CD4-positive, CD25-positive, alpha-beta regulatory T cell (primary cell): ENCODE data around the gene ZNF829. TPM values are rescaled to one million over a fixed set of nuclear protein-coding genes. Genes with fewer than 3 reads are reported as not detected.
A peak's percentile ranks its signal among the peaks of the same experiment; 100 is the strongest.

Source experiments
- ATAC-seq, 2 donors: fragments of 150-1000 bp; cut with Tn5 transposase; one replicate each; pipeline ENCODE4 v1.10.0; 2021; ENCODE audit warnings: low read depth in 2 of 2, moderate number of reproducible peaks in 2 of 2, moderate library complexity in 1 of 2
- DNase-seq, 3 donors: peaks; one replicate each; pipeline versions ENCODE4 v3.0.0 to v3.0.0-alpha.2; 2012 to 2022; ENCODE audit warnings: mixed read lengths in 1 of 3
- H3K27ac ChIP-seq: one replicate; pipeline ENCODE4 v1.7.0; 2013; ENCODE audit warnings: mild to moderate bottlenecking, low read length; ENCODE audit not compliant: insufficient read depth, poor library complexity, severe bottlenecking
- H3K27me3 ChIP-seq: one replicate; pipeline ENCODE4 v1.7.0; 2013; ENCODE audit warnings: low read length; ENCODE audit not compliant: control insufficient read depth, insufficient read depth
- H3K36me3 ChIP-seq: one replicate; pipeline ENCODE4 v1.7.0; 2013; ENCODE audit warnings: mild to moderate bottlenecking, low read length, moderate library complexity; ENCODE audit not compliant: control insufficient read depth, insufficient read depth
- H3K4me1 ChIP-seq: 2 replicates; pipeline ENCODE4 v1.7.0; 2013; ENCODE audit warnings: mild to moderate bottlenecking, low read length; ENCODE audit not compliant: insufficient read depth, control insufficient read depth, poor library complexity, severe bottlenecking
- H3K4me3 ChIP-seq: one replicate; pipeline ENCODE4 v1.7.0; 2013; ENCODE audit warnings: low read depth, mild to moderate bottlenecking, low read length, moderate library complexity
- H3K9me3 ChIP-seq, 2 experiments: 1 replicate in 1 of 2; 2 replicates in 1 of 2; pipeline ENCODE4 v1.7.0; 2013; ENCODE audit warnings: low read length in 2 of 2, mild to moderate bottlenecking in 1 of 2, moderate library complexity in 1 of 2; ENCODE audit not compliant: control insufficient read depth in 2 of 2
- H3K27ac Mint-ChIP-seq, 3 donors: one replicate each; pipeline ENCODE4 v1.8.0; 2020 to 2022; ENCODE audit warnings: mild to moderate bottlenecking in 3 of 3, mixed read lengths in 3 of 3, moderate library complexity in 2 of 3
- H3K27me3 Mint-ChIP-seq: one replicate; pipeline ENCODE4 v1.8.0; 2022; ENCODE audit warnings: mild to moderate bottlenecking, mixed read lengths
- H3K36me3 Mint-ChIP-seq: one replicate; pipeline ENCODE4 v1.8.0; 2020; ENCODE audit warnings: mixed read lengths
- H3K4me1 Mint-ChIP-seq, 4 donors: one replicate each; pipeline ENCODE4 v1.8.0; 2020 to 2022; ENCODE audit warnings: mixed read lengths in 4 of 4, mild to moderate bottlenecking in 1 of 4
- H3K4me3 Mint-ChIP-seq, 4 donors: one replicate each; pipeline ENCODE4 v1.8.0; 2020 to 2022; ENCODE audit warnings: mild to moderate bottlenecking in 4 of 4, mixed read lengths in 4 of 4, moderate library complexity in 3 of 4
- H3K9me3 Mint-ChIP-seq, 7 donors: one replicate each; pipeline ENCODE4 v1.8.0; 2020 to 2022; ENCODE audit warnings: mixed read lengths in 7 of 7, mild to moderate bottlenecking in 3 of 7, moderate library complexity in 2 of 7
- polyA plus RNA-seq, 4 donors: library from polyadenylated mRNA; unstranded; fragments of 300-500 nt; fragmentation: Illumina TruSeq; gene quantifications; one replicate each; pipeline ENCODE4 v1.2.3, GENCODE V29; 2021
- total RNA-seq: library from RNA; stranded (reverse); gene quantifications from one replicate; pipeline ENCODE4 v1.2.3, GENCODE V29; 2022

Gene ZNF829
- total RNA-seq (4.8 TPM), polyA plus RNA-seq (1 to 10 TPM; 2.0 to 4.0 (median 2.3) TPM)

DNA sequence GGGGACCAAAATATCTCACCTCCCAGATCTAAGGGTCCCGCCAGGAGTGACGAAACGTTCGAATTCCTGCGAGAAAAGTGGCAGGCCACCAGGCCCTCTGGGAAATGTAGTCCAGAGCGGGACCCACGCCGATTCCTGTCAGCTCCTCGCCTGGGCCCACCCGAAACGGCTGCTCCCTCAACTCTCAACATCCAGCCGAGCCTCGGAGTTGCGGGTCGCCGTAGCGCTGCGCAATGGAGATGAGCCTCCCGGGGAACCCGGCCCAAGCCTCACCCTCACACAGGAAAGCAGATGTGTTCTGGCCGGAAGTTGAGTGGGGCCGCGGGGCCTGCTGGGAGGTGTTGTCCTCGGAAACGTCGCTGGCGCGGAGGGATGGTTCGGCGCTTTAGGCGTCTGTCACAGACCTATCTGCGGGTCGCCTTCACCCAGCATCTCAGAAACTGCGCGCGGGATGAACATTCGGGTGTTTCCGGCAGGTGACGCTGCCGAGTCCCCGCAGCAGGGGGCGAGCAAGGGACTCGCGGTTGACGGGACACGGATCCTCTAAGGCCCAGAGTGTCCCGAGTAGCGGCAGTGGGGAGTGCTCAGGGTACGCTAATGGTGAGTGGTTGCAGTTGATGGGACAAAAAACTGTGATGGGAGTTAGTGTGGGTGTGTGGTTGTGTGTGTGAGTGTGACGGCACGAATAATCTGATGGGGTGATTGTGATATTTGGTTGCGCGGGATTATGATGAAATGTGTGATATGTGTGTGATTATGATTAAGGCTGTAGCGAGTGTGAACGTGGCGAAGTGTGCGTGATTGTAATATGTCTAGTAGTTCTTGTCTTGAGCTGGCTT is at the start of gene ZNF829, which contains the start of gene ZNF568:
Gene ZNF829, minus strand, starts transcription at position 300 of the 839 bp plus-strand sequence. CDS start 1,124 bp downstream, outside the sequence.
Gene ZNF568, plus strand, starts transcription at position 341 of the 839 bp plus-strand sequence. CDS start 6,439 bp downstream, outside the sequence.
- peak; percentile 96 to 97 for ATAC-seq
- no peaks in the 10 kb centered on the region for H3K27me3 Mint-ChIP-seq
- H3K4me1 Mint-ChIP-seq, result peaks cover 11 to 37% (median 24%) of the 10 kb centered on the region in 4 donors
- H3K9me3 Mint-ChIP-seq, result peaks cover 4 to 27% (median 12%) of the 10 kb centered on the region in 7 donors
- H3K4me3 ChIP-seq, result peak within 1 kb of the TSS; percentile 89
- H3K36me3 ChIP-seq, result peaks cover 38% of the 10 kb centered on the region
- no peaks in the 10 kb centered on the region for H3K27me3 ChIP-seq
- peaks cover 18 to 32% of the 10 kb centered on the region in 2 experiments for H3K9me3 ChIP-seq
- H3K36me3 Mint-ChIP-seq, result peaks cover 45% of the 10 kb centered on the region
- DNase-seq, result peak; percentile 85 to 97 (median 93)
- peaks cover 15% of the 10 kb centered on the region for H3K4me1 ChIP-seq
- peak within 1 kb of the TSS; percentile 92 to 99 (median 93) for H3K4me3 Mint-ChIP-seq
- peak within 1 kb of the TSS; percentile 94 to 100 (median 96) for H3K27ac Mint-ChIP-seq
- peak within 1 kb of the TSS; percentile 88 for H3K27ac ChIP-seq

DNA sequence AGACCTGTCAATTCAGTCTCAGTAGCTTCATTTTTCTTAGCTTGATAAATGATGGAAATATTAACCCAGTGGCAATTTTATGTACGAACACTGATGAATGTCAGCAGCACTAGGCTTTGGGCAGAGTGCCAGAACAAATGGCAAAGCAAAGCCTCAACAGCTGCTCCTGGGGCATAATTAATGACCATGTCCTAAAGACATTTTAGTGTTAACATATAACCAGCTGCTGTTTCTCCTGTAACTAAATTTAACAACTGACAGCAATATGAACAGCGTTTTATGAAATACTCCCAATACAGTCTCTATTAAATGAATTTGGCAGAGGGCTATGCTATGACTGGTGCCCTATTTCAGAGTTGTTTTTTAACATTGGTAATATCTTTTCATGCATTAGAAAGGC is 47.2 kb upstream of the ZNF829 start:
- peaks cover 1 to 42% (median 13%) of the 10 kb centered on the region in 7 donors for H3K9me3 Mint-ChIP-seq
- H3K4me3 Mint-ChIP-seq, result no peak overlapping the region

DNA sequence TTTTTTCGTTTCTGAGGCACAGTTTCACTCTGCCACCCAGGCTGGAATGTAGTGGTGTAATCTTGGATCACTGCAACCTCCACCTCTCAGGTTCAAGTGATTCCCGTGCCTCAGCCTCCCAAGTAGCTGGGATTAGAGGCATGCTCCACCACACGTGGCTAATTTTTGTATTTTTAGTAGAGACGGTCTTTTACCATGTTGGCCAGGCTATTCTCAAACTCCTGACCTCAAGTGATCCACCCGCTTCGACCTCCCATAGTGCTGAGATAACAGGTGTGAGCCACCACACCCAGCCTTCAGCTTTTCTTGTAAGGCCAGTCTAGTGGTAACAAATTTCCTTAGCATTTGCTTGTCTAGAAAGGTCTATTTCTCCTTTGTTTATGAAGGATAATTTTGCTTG is 46.3 kb upstream of the ZNF829 start:
- H3K36me3 ChIP-seq, result no peaks in the 10 kb centered on the region
- ATAC-seq (no peak), DNase-seq (no peak)
- Mint-ChIP-seq H3K9me3 (peaks cover 1 to 50% (median 17%) of the 10 kb centered on the region in 7 donors), H3K4me1 (no peaks in the 10 kb centered on the region), H3K27me3 (no peaks in the 10 kb centered on the region), H3K4me3 (no peak overlapping the region), H3K36me3 (peaks cover 6% of the 10 kb centered on the region), H3K27ac (no peak overlapping the region)
- H3K4me3 ChIP-seq, result no peak overlapping the region
- no peak overlapping the region for H3K27ac ChIP-seq
- H3K4me1 ChIP-seq, result no peaks in the 10 kb centered on the region
- H3K27me3 ChIP-seq, result no peaks in the 10 kb centered on the region
- H3K9me3 ChIP-seq, result peaks cover 20 to 32% of the 10 kb centered on the region in 2 experiments

More for the DNA sequence above, 47.2 kb upstream of the ZNF829 start:
- no peaks in the 10 kb centered on the region for H3K4me1 Mint-ChIP-seq
- DNase-seq (no peak), ATAC-seq (no peak)
- H3K27ac ChIP-seq, result no peak overlapping the region
- H3K4me1 ChIP-seq, result no peaks in the 10 kb centered on the region
- peaks cover 6% of the 10 kb centered on the region for H3K36me3 Mint-ChIP-seq
- H3K27me3 ChIP-seq, result no peaks in the 10 kb centered on the region
- H3K27me3 Mint-ChIP-seq, result no peaks in the 10 kb centered on the region
- H3K4me3 ChIP-seq, result no peak overlapping the region
- H3K27ac Mint-ChIP-seq, result no peak overlapping the region
- H3K9me3 ChIP-seq, result peaks cover 16 to 30% of the 10 kb centered on the region in 2 experiments
- no peaks in the 10 kb centered on the region for H3K36me3 ChIP-seq

DNA sequence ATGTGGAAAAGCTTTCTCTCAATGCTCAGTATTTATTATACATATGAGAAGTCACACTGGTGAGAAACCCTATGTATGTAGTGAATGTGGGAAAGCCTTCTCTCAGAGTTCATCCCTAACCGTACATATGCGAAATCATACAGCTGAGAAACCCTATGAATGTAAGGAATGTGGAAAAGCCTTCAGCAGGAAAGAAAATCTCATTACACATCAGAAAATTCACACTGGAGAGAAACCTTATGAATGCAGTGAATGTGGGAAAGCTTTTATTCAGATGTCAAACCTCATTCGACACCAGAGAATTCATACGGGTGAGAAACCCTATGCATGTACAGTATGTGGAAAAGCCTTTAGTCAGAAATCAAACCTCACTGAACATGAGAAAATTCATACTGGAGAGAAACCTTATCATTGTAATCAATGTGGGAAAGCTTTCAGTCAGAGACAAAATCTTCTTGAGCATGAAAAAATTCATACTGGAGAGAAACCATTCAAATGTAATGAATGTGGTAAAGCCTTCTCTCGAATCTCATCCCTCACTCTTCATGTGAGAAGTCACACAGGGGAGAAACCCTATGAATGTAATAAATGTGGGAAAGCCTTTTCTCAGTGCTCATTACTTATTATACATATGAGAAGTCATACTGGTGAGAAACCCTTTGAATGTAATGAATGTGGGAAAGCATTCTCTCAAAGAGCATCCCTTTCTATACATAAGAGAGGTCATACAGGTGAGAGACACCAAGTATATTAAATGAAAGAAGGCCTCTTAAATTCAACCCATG is 34.4 kb upstream of the ZNF829 start:
- Mint-ChIP-seq H3K27me3 (no peaks in the 10 kb centered on the region), H3K9me3 (peaks cover under 1 to 78% (median 24%) of the 10 kb centered on the region in 7 donors), H3K4me3 (no peak overlapping the region), H3K36me3 (peaks cover 45% of the 10 kb centered on the region), H3K27ac (no peak overlapping the region), H3K4me1 (no peaks in the 10 kb centered on the region)
- H3K4me3 ChIP-seq, result no peak overlapping the region
- H3K36me3 ChIP-seq, result peaks cover 38% of the 10 kb centered on the region
- ATAC-seq, result no peak
- H3K9me3 ChIP-seq, result peaks cover 73 to 99% of the 10 kb centered on the region in 2 experiments
- H3K27me3 ChIP-seq, result no peaks in the 10 kb centered on the region
- H3K27ac ChIP-seq, result no peak overlapping the region
- no peak for DNase-seq
- no peaks in the 10 kb centered on the region for H3K4me1 ChIP-seq

DNA sequence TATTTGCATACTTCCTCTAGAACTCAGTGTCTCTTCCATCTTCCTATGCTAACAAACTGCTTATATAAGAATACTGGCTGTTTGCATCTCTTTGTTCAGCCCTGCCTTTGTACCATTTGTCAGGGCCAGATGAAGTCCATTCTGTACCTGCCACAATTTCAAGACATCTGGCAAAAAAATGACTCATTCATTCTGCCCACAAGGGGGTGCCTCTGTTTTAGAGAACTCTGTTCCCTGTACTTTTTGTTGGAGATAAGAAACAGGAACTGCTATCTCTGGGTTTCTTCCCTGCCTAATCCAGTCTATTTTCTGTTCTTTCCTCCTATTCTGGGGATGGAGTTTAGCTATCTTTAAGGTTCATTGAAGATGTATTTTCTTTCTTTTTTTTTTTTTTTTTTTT is 23.1 kb upstream of the ZNF829 start:
- Histone ChIP-seq H3K36me3 (peaks cover 77% of the 10 kb centered on the region), H3K27me3 (no peaks in the 10 kb centered on the region), H3K4me3 (no peak overlapping the region), H3K27ac (no peak overlapping the region), H3K4me1 (no peaks in the 10 kb centered on the region), H3K9me3 (peaks cover 75 to 90% of the 10 kb centered on the region in 2 experiments)
- peaks cover 5 to 83% (median 38%) of the 10 kb centered on the region in 7 donors for H3K9me3 Mint-ChIP-seq
- no peak overlapping the region for H3K27ac Mint-ChIP-seq
- peaks cover 0 to 8% (median 0%) of the 10 kb centered on the region in 4 donors for H3K4me1 Mint-ChIP-seq
- ATAC-seq (no peak), DNase-seq (no peak)
- no peak overlapping the region for H3K4me3 Mint-ChIP-seq
- H3K36me3 Mint-ChIP-seq, result peaks cover 79% of the 10 kb centered on the region
- H3K27me3 Mint-ChIP-seq, result no peaks in the 10 kb centered on the region

DNA sequence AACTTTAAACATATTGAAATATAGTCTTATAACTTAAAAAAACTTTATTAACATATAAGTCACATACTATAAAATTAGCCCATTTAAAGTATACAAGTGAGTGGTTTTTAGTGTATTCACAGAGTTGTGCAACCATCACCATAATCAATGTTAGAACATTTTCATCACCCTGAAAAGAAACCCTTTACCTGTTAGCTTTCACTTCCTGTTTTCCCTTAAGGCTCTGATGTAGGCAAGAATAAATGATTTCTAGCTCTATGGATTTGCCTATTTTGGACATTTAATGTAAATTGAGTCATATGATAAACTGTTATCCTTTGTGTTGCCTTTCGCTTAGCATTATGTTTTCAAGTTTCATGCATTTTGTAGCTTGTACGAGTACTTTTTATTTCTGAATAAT is 15.6 kb upstream of the ZNF829 start:
- ATAC-seq (no peak), DNase-seq (no peak)
- no peak overlapping the region for H3K27ac ChIP-seq
- peaks cover 0 to 70% (median 26%) of the 10 kb centered on the region in 7 donors for H3K9me3 Mint-ChIP-seq
- H3K27ac Mint-ChIP-seq, result no peak overlapping the region
- no peak overlapping the region for H3K4me3 Mint-ChIP-seq
- H3K36me3 ChIP-seq, result peaks cover 57% of the 10 kb centered on the region
- no peaks in the 10 kb centered on the region for H3K27me3 ChIP-seq
- H3K27me3 Mint-ChIP-seq, result no peaks in the 10 kb centered on the region
- no peak overlapping the region for H3K4me3 ChIP-seq
- peaks cover 71 to 84% of the 10 kb centered on the region in 2 experiments for H3K9me3 ChIP-seq
- H3K4me1 Mint-ChIP-seq, result peaks cover 0 to 7% (median 0%) of the 10 kb centered on the region in 4 donors
- H3K4me1 ChIP-seq, result no peaks in the 10 kb centered on the region
- H3K36me3 Mint-ChIP-seq, result peaks cover 58% of the 10 kb centered on the region

DNA sequence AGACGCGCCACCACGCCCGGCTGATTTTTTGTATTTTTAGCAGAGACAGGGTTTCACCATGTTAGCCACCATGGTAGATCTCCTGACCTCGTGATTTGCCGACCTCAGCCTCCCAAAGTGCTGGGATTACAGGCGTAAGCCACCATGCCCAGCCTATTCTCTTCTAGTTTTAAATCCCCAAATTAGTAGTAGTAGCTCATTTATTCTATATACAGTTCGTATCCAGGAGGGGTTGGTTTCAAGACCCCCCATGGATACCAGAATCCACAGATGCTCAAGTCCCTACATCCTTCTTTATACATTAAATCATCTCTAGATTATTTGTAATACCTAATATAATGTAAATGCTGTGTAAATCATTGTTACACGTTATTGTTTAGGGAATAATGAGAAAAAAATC is 2.0 kb upstream of the ZNF829 start:
- H3K27ac ChIP-seq, result no peak overlapping the region
- DNase-seq, result no peak
- H3K4me3 ChIP-seq, result no peak overlapping the region
- ATAC-seq, result no peak
- Mint-ChIP-seq H3K4me3 (peak overlapping the region; percentile 62 to 92 (median 66)), H3K36me3 (peaks cover 50% of the 10 kb centered on the region), H3K27me3 (no peaks in the 10 kb centered on the region), H3K9me3 (peaks cover 4 to 32% (median 15%) of the 10 kb centered on the region in 7 donors), H3K27ac (peak overlapping the region in 2 of 3 donors; percentile 63 to 67), H3K4me1 (peaks cover 11 to 37% (median 24%) of the 10 kb centered on the region in 4 donors)
- H3K36me3 ChIP-seq, result peaks cover 40% of the 10 kb centered on the region
- H3K4me1 ChIP-seq, result peaks cover 15% of the 10 kb centered on the region
- peaks cover 22 to 30% of the 10 kb centered on the region in 2 experiments for H3K9me3 ChIP-seq
- no peaks in the 10 kb centered on the region for H3K27me3 ChIP-seq
